ENCODE data around the gene DNAH11.
"Not testable (repeated sequence)": the region's sequence is repeated elsewhere in the genome, so short reads cannot be mapped to it uniquely, and the experiment has no call there.

DNAH11 gene

GRCh38 chr7:21778953-21779352, 236.1 kb downstream of the DNAH11 start:
- DNase-seq: no peak

- DNase-seq: no peak
Observed at GRCh38 chr7:21782996-21783395, 240.2 kb downstream of the DNAH11 start.

GRCh38 chr7:21784989-21785388, 242.2 kb downstream of the DNAH11 start:
- no peak for DNase-seq

GRCh38 chr7:21805791-21806190, 263.0 kb downstream of the DNAH11 start:
- DNase-seq: no peak

- no peak for DNase-seq
Observed at GRCh38 chr7:21806388-21806787, 263.5 kb downstream of the DNAH11 start.

GRCh38 chr7:21819048-21819447, 276.2 kb downstream of the DNAH11 start:
- no peak for DNase-seq

GRCh38 chr7:21828841-21829240, 286.0 kb downstream of the DNAH11 start:
- no peak for DNase-seq

GRCh38 chr7:21829731-21830130, 286.9 kb downstream of the DNAH11 start:
- DNase-seq: no peak

- no peak for DNase-seq
Observed at GRCh38 chr7:21844742-21845141, 301.9 kb downstream of the DNAH11 start.

GRCh38 chr7:21850531-21851285, 307.9 kb downstream of the DNAH11 start:
- no peak for DNase-seq

- no peak for DNase-seq
Observed at GRCh38 chr7:21851559-21851967, 308.7 kb downstream of the DNAH11 start.

GRCh38 chr7:21865631-21866204, 322.9 kb downstream of the DNAH11 start:
- not testable (repeated sequence) for DNase-seq

GRCh38 chr7:21866731-21867130, 323.9 kb downstream of the DNAH11 start:
- DNase-seq: no peak

GRCh38 chr7:21867226-21867625, 324.4 kb downstream of the DNAH11 start:
- no peak for DNase-seq

- DNase-seq: no peak
Observed at GRCh38 chr7:21867816-21868575, 325.2 kb downstream of the DNAH11 start.

- DNase-seq: no peak
Observed at GRCh38 chr7:21868576-21868850, 325.7 kb downstream of the DNAH11 start.

GRCh38 chr7:21869785-21870402, 327.1 kb downstream of the DNAH11 start:
- DNase-seq: no peak

GRCh38 chr7:21883069-21883468, 340.2 kb downstream of the DNAH11 start:
- no peak for DNase-seq

- DNase-seq: not testable (repeated sequence)
Observed at GRCh38 chr7:21883501-21883900, 340.7 kb downstream of the DNAH11 start.

GRCh38 chr7:21884496-21884895, 341.7 kb downstream of the DNAH11 start:
- no peak for DNase-seq

GRCh38 chr7:21886396-21886795, 343.6 kb downstream of the DNAH11 start:
- no peak for DNase-seq

GRCh38 chr7:21887353-21887752, 344.5 kb downstream of the DNAH11 start:
- no peak for DNase-seq

- DNase-seq: no peak
Observed at GRCh38 chr7:21887779-21888178, 344.9 kb downstream of the DNAH11 start.

GRCh38 chr7:21891291-21891690, 348.5 kb downstream of the DNAH11 start:
- no peak for DNase-seq
